Right cardiac atrium (tissue), 5 donors: ENCODE results near the gene ANKRD13C. TPM values are rescaled to one million over a fixed set of nuclear protein-coding genes. Genes with fewer than 3 reads are reported as not detected.

Source experiments
- ATAC-seq, 2 donors: fragments of 200-7000 bp; cut with Tn5 transposase; one replicate each; pipeline versions ENCODE4 v1.8.0 to v1.9.1; 2020; ENCODE audit warnings: moderate library complexity in 2 of 2, mild to moderate bottlenecking in 1 of 2
- DNase-seq, 3 donors: peaks; one replicate each; pipeline ENCODE4 v3.0.0-alpha.2; 2020
- H3K27ac ChIP-seq: one replicate; pipeline ENCODE4 v1.5.1; 2013; ENCODE audit warnings: mild to moderate bottlenecking, low read length, control low read depth, moderate library complexity
- H3K27me3 ChIP-seq: one replicate; pipeline ENCODE4 v1.6.1; 2013; ENCODE audit not compliant: control insufficient read depth, insufficient read depth
- H3K4me1 ChIP-seq: one replicate; pipeline ENCODE4 v1.6.1; 2013; ENCODE audit warnings: low read length; ENCODE audit not compliant: control insufficient read depth, insufficient read depth
- H3K4me3 ChIP-seq: one replicate; pipeline ENCODE4 v1.5.1; 2013; ENCODE audit warnings: low read length, control low read depth
- H3K9me3 ChIP-seq: one replicate; pipeline ENCODE4 v1.6.1; 2013; ENCODE audit warnings: low read length; ENCODE audit not compliant: control insufficient read depth
- WGBS: extraction: QIAGEN DNeasy Blood & Tissue Kit; methylation state at CpG from one replicate; pipeline ENCODE4 v1.1.7; 2013; 5-methylcytosine and 5-hydroxymethylcytosine counted together
- intact Hi-C, 4 donors: fragments of 100-400 bp; cut with DNase I; formaldehyde crosslinking; loops; one replicate each; pipeline versions ENCODE4 v1.11.0 to v1.14.0; 2022 to 2023
- polyA plus RNA-seq: library from polyadenylated mRNA; stranded (reverse); fragments of 200-250 nt; gene quantifications from one replicate; pipeline ENCODE4 v1.2.3, GENCODE V29; 2013
- total RNA-seq, 4 donors: library from RNA; stranded (reverse); fragmentation: NEBNext Ultra II Directional; extraction: Animal tissue kit (Norgen Biotek cat#: 25700); gene quantifications; one replicate each; pipeline ENCODE4 v1.2.1, GENCODE V29; 2021
- donor health status: healthy with polysubstance abuse.
- donor health status: DM: no; HTN: yes; CAD: no.
- donor health status: DM: no; HTN: no; CAD: no.
- donor health status: DM: no; HTN: yes; CAD: no; lungs with severe emphysema.
- donor health status: DM: yes; HTN: yes; CAD: no.

ANKRD13C gene
- total and polyA plus RNA-seq, 5 donors, result 5.7 to 14.8 (median 12.0) TPM

DNA sequence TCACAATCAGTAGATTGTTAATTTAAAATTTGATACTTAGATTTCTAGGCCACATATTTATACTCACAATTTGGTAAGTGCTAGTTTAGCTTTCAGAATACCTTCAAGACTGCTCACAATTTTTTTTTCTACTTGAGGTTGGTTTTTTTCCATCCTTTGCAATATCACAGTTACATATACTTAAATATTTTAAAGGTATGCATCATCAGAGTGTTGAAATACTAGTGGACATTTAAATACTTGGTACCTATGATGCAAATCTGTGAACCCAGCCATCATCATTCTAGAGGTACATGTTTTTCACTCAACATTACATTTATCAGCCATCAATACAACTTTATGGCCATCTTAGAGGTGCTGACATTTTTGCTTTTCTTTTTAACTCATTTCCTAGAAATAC lies 143.0 kb downstream of the ANKRD13C start:
- DNase-seq (no peak), ATAC-seq (no peak)
- no peak overlapping the region for H3K27ac ChIP-seq
- no peaks in the 10 kb centered on the region for H3K9me3 ChIP-seq
- peaks cover 5% of the 10 kb centered on the region for H3K4me1 ChIP-seq
- intact Hi-C loops, result no loop called here
- no peak overlapping the region for H3K4me3 ChIP-seq
- no peaks in the 10 kb centered on the region for H3K27me3 ChIP-seq

DNA sequence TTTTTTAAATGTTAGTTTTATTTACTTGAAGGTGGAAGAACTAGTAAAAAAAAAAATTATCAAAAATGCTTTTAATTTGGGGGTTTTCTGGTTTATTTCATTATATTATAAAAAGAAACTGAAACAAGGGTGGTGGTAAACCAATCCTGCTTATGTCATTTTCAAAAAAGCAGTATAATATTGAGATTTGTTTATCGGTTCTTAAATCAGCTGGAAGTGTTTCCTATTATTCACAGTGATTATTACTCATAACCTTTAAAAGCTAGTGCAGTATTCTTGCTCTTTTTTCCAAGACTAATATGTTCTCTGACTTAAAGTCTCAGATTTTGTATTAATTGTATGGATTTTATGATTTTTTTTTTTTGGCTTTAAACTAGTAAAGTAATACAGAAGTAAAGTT lies 143.7 kb downstream of the ANKRD13C start:
- no peaks in the 10 kb centered on the region for H3K27me3 ChIP-seq
- DNase-seq, result no peak
- no peak overlapping the region for H3K4me3 ChIP-seq
- H3K27ac ChIP-seq, result no peak overlapping the region
- intact Hi-C loops, result no loop called here
- 58% methylated on average over 1 of the region's 1 CpG for WGBS
- H3K4me1 ChIP-seq, result peaks cover 5% of the 10 kb centered on the region
- no peak for ATAC-seq
- H3K9me3 ChIP-seq, result no peaks in the 10 kb centered on the region

Other genes starting within 250 kb of the ANKRD13C start
- 10 to 100 TPM; 10.4 to 11.3 (median 11.0) TPM for gene LRRC40, start 149.1 kb downstream of the ANKRD13C start, total RNA-seq
- gene LRRC40, start 149.1 kb downstream of the ANKRD13C start, polyA plus RNA-seq, result 8.9 TPM
- gene SRSF11, start 133.3 kb downstream of the ANKRD13C start, total RNA-seq, result 10 to 100 TPM; 61.8 to 81.4 (median 66.7) TPM
- 56.5 TPM for gene SRSF11, start 133.3 kb downstream of the ANKRD13C start, polyA plus RNA-seq
- gene CTH, start 56.5 kb upstream of the ANKRD13C start, total RNA-seq, result 1 to 10 TPM in 3 of 4 donors, under 1 TPM in 1; 0.94 to 2.1 (median 1.7) TPM
- gene CTH, start 56.5 kb upstream of the ANKRD13C start, polyA plus RNA-seq, result 3.9 TPM